ENCODE data around the gene PROZ.

The PROZ gene

DNA sequence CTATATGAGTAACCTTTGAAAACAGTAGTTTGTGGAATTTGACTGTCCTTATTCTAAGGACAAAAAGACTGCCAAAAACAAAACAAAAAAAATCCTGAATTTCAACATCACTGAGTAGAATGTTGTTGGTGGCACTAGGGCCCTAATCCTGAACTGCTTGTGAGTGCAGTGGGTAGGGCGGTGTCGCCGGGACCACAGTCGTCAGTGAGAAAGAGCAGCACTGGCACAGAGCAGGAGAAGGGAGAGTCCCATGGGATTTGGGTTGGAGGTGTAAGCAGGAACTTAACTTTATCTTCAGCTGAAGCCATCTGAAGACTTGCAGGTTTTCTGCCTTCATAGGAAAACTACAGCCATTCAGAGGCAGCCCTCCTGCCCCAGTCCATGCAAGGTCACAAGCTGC, 44.5 kb downstream of the PROZ start:
- 0 out of 2 replicates have a peak, but pooled peaks cover 2% of the 10 kb centered on the region for H3F3A ChIP-seq (ENCODE audit: insufficient read depth)
- H3K9me2 ChIP-seq (replicated peaks; ENCODE audit: insufficient read depth, low read length), result no peaks in the 10 kb centered on the region
- no peaks in the 10 kb centered on the region for H3K27me3 ChIP-seq (ENCODE audit: low read length)
- no peak overlapping the region for H3K4me2 ChIP-seq (ENCODE audit: low read depth, low read length, poor library complexity, severe bottlenecking)
- no peaks in the 10 kb centered on the region for H3K9me3 ChIP-seq (ENCODE audit: insufficient read depth, low read length)
- H2AFZ ChIP-seq (ENCODE audit: low read depth, low read length, severe bottlenecking), result no peak overlapping the region
- H3K9ac ChIP-seq (ENCODE audit: low read length), result no peak overlapping the region
- H4K20me1 ChIP-seq (ENCODE audit: low read depth, low read length), result peaks cover 8% of the 10 kb centered on the region
- peaks cover 8% of the 10 kb centered on the region for H3K36me3 ChIP-seq (ENCODE audit: low read length)
- H3K4me3 ChIP-seq (ENCODE audit: insufficient read depth, low read length, poor library complexity, severe bottlenecking), result no peak overlapping the region
- H3K27ac ChIP-seq (ENCODE audit: low read depth, low read length), result no peak overlapping the region
- TF ChIP-seq EZH2phosphoT487 (conservative IDR thresholded peaks at IDR 0.05; ENCODE audit: low read length) (no peak), CTCF (IDR thresholded peaks at IDR 0.05; ENCODE audit: insufficient read depth, low read length, poor library complexity, severe bottlenecking) (no peak)
- peaks cover 90% of the 10 kb centered on the region for H3K79me2 ChIP-seq (ENCODE audit: insufficient read depth, low read length)

DNA sequence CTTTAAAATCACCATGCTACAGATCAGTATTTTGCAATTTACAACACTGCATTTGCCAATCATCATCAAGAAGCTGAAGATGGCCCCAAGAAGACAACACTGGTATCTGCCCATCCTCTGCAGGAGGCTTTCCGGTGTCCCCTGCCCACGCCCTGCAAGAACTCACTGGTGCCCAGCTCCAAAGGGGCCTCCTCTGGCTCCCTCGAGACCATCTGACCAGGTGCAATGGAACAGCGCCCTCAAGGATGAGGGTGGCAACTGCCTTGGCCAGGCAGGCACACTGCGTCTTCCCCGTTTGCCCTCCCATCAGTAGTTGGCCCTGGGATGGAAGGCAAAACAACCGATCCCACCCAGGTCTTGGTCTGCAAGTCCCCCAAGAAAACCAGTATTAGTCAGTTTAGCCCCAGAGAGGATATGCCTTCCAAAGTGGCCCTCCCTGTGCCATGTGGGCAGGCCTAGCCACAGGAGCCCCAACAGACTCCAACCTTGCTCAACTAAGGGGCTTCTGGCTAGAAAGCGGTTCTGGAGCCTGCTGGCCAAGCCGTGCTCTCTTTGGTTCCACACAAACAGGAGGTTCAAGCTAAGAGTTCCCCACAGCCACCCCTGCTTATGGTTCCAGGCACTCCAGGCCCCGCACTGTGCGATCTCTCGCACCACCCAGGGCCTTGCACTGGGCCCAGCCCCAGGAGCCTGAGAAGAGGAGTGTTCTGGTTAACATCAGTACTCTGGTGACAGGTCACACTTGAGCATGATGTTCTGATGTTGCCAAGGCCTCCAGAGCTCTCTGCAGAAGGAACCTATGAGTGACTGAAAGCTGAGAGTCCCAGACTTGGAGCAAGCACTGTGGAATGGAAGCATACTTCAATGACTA, 45.3 kb downstream of the PROZ start:
- H3K9me3 ChIP-seq (ENCODE audit: insufficient read depth, low read length), result no peaks in the 10 kb centered on the region
- H3K9me2 ChIP-seq (replicated peaks; ENCODE audit: insufficient read depth, low read length), result no peaks in the 10 kb centered on the region
- H2AFZ ChIP-seq (ENCODE audit: low read depth, low read length, severe bottlenecking), result no peak overlapping the region
- peaks cover 8% of the 10 kb centered on the region for H4K20me1 ChIP-seq (ENCODE audit: low read depth, low read length)
- peaks cover 4% of the 10 kb centered on the region; the same call in 1 of the 2 replicates for H3K36me3 ChIP-seq (ENCODE audit: low read length)
- H3K4me3 ChIP-seq (ENCODE audit: insufficient read depth, low read length, poor library complexity, severe bottlenecking), result no peak overlapping the region
- no peaks in the 10 kb centered on the region for H3K27me3 ChIP-seq (ENCODE audit: low read length)
- no peak overlapping the region for H3K4me2 ChIP-seq (ENCODE audit: low read depth, low read length, poor library complexity, severe bottlenecking)
- H3K27ac ChIP-seq (ENCODE audit: low read depth, low read length), result no peak overlapping the region
- no peak for TF ChIP-seq CTCF (IDR thresholded peaks at IDR 0.05; ENCODE audit: insufficient read depth, low read length, poor library complexity, severe bottlenecking)
- TF ChIP-seq EZH2phosphoT487 (conservative IDR thresholded peaks at IDR 0.05; ENCODE audit: low read length), result no peak
- peaks cover 95% of the 10 kb centered on the region for H3K79me2 ChIP-seq (ENCODE audit: insufficient read depth, low read length)
- H3F3A ChIP-seq (ENCODE audit: insufficient read depth), result no peaks in the 10 kb centered on the region
- no peak overlapping the region for H3K9ac ChIP-seq (ENCODE audit: low read length)

GRCh38 chr13:113204378-113204734, 45.9 kb downstream of the PROZ start:
- H3F3A ChIP-seq (ENCODE audit: insufficient read depth), result no peaks in the 10 kb centered on the region
- H2AFZ ChIP-seq (ENCODE audit: low read depth, low read length, severe bottlenecking), result no peak overlapping the region
- peaks cover 8% of the 10 kb centered on the region for H4K20me1 ChIP-seq (ENCODE audit: low read depth, low read length)
- H3K36me3 ChIP-seq (ENCODE audit: low read length), result no peaks in the 10 kb centered on the region; the same call in 1 of the 2 replicates
- H3K27me3 ChIP-seq (ENCODE audit: low read length), result no peaks in the 10 kb centered on the region
- no peak overlapping the region for H3K4me2 ChIP-seq (ENCODE audit: low read depth, low read length, poor library complexity, severe bottlenecking)
- TF ChIP-seq EZH2phosphoT487 (conservative IDR thresholded peaks at IDR 0.05; ENCODE audit: low read length) (no peak), CTCF (IDR thresholded peaks at IDR 0.05; ENCODE audit: insufficient read depth, low read length, poor library complexity, severe bottlenecking) (no peak)
- H3K9ac ChIP-seq (ENCODE audit: low read length), result no peak overlapping the region
- no peak overlapping the region for H3K4me3 ChIP-seq (ENCODE audit: insufficient read depth, low read length, poor library complexity, severe bottlenecking)
- no peak overlapping the region for H3K27ac ChIP-seq (ENCODE audit: low read depth, low read length)
- no peaks in the 10 kb centered on the region for H3K9me3 ChIP-seq (ENCODE audit: insufficient read depth, low read length)
- peaks cover 91% of the 10 kb centered on the region for H3K79me2 ChIP-seq (ENCODE audit: insufficient read depth, low read length)
- H3K9me2 ChIP-seq (replicated peaks; ENCODE audit: insufficient read depth, low read length), result no peaks in the 10 kb centered on the region
